ENCODE data around the gene APBA1. TPM values are rescaled to one million over a fixed set of nuclear protein-coding genes. Genes with fewer than 3 reads are reported as not detected.

Gene APBA1
- total and polyA plus RNA-seq, 12 donors: 0.66 to 5.7 (median 2.5) TPM

GRCh38 chr9:69388596-69388995 lies 283.6 kb downstream of the APBA1 start:
- peak overlapping the region in 2 of 10 donors; percentile 6 to 11 for H3K27ac ChIP-seq
- no peak for ATAC-seq
- intact Hi-C loops (cut with DNase I): loop anchor here in 4 of 10 donors (5.0 to 10.0 kb wide), 4 partner anchors 61 to 164 kb away; partner anchors contain the start of gene ENTREP1 (in 1 of the 4)

DNA sequence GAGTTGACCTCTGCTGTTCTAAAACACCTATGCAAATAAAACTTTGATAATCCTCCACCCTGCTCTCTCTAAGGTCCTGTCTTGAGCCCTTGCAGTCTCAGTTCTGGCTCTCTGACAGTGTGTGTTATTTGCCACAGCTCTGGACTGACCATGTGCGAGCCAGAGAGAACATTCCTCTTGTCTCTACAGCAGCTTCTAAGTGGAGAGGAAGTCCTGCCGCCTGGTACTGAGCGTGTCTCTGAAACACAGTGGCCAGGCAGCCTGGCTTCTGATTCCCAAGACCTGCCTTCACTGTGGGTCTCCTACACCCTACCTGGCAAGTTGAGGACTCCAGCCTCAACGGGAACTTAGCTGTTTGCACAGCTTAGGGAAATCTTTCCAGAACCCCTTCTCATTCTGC lies 285.5 kb downstream of the APBA1 start:
- H3K4me3 ChIP-seq: no peak overlapping the region
- 61 to 68% methylated on average over 4 of the region's 4 CpGs for WGBS, 2 donors
- ATAC-seq: peak; percentile 71 to 96 (median 84)
- H3K4me1 ChIP-seq: peaks cover 3 to 47% (median 11%) of the 10 kb centered on the region in 9 donors
- peak overlapping the region in 8 of 10 donors; percentile 8 to 66 (median 48) for H3K27ac ChIP-seq
- peak in 1 of 2 donors; percentile 45 for DNase-seq
- intact Hi-C loops (cut with DNase I): loop anchor here in 4 of 10 donors (5.0 to 10.0 kb wide), 4 partner anchors 59 to 162 kb away; partner anchors contain the start of gene ENTREP1 (in 1 of the 4)
- H3K27me3 ChIP-seq: no peaks in the 10 kb centered on the region
- peaks cover 0 to 49% (median 3%) of the 10 kb centered on the region in 9 donors for H3K36me3 ChIP-seq
- no peak for TF ChIP-seq CTCF (IDR thresholded peaks at IDR 0.05)
- no peaks in the 10 kb centered on the region for H3K9me3 ChIP-seq

More at GRCh38 chr9:69388596-69388995, 283.6 kb downstream of the APBA1 start:
- H3K9me3 ChIP-seq: no peaks in the 10 kb centered on the region
- H3K27me3 ChIP-seq: no peaks in the 10 kb centered on the region
- DNase-seq: no peak
- H3K36me3 ChIP-seq: peaks cover 0 to 43% (median 3%) of the 10 kb centered on the region in 9 donors
- no peak overlapping the region for H3K4me3 ChIP-seq
- H3K4me1 ChIP-seq: peaks cover 6 to 60% (median 30%) of the 10 kb centered on the region in 9 donors
- WGBS, 2 donors: 81 to 86% methylated on average over 3 of the region's 3 CpGs
- TF ChIP-seq CTCF (IDR thresholded peaks at IDR 0.05): no peak

GRCh38 chr9:69385581-69386033 lies 286.6 kb downstream of the APBA1 start:
- ATAC-seq (peak in 1 of 8 donors; percentile 27), DNase-seq (no peak)
- intact Hi-C loops (cut with DNase I): loop anchor here in 4 of 10 donors (5.0 to 10.0 kb wide), 4 partner anchors 58 to 161 kb away; partner anchors contain the start of gene ENTREP1 (in 1 of the 4)
- H3K36me3 ChIP-seq: peaks cover 0 to 49% (median 3%) of the 10 kb centered on the region in 9 donors
- H3K4me1 ChIP-seq: peaks cover 4 to 50% (median 12%) of the 10 kb centered on the region in 9 donors
- no peaks in the 10 kb centered on the region for H3K27me3 ChIP-seq
- TF ChIP-seq CTCF (IDR thresholded peaks at IDR 0.05): no peak
- no peak overlapping the region for H3K4me3 ChIP-seq
- H3K9me3 ChIP-seq: no peaks in the 10 kb centered on the region
- 53 to 63% methylated on average over 6 of the region's 6 CpGs for WGBS, 2 donors
- no peak overlapping the region for H3K27ac ChIP-seq

- TF ChIP-seq CTCF (IDR thresholded peaks at IDR 0.05): no peak
- peak overlapping the region in 1 of 10 donors; percentile 2 for H3K27ac ChIP-seq
- 47 to 62% methylated on average over 4 of the region's 4 CpGs for WGBS, 2 donors
- intact Hi-C loops (cut with DNase I): loop anchor here in 3 of 10 donors (10.0 kb wide), 3 partner anchors 127 to 157 kb away; no protein-coding TSS in a partner anchor
- no peaks in the 10 kb centered on the region for H3K9me3 ChIP-seq
- no peaks in the 10 kb centered on the region for H3K27me3 ChIP-seq
- H3K4me1 ChIP-seq: peaks cover 10 to 64% (median 38%) of the 10 kb centered on the region in 9 donors
- ATAC-seq (no peak), DNase-seq (no peak)
- peaks cover 0 to 30% (median 3%) of the 10 kb centered on the region in 9 donors for H3K36me3 ChIP-seq
- H3K4me3 ChIP-seq: no peak overlapping the region
These were observed 290.0 kb downstream of the APBA1 start for GRCh38 chr9:69382135-69382534.
